ENCODE data around the gene CDCA8. TPM values are rescaled to one million over a fixed set of nuclear protein-coding genes. Genes with fewer than 3 reads are reported as not detected.
A peak's percentile ranks its signal among the peaks of the same experiment; 100 is the strongest.
"Not testable (repeated sequence)": the region's sequence is repeated elsewhere in the genome, so short reads cannot be mapped to it uniquely, and the experiment has no call there.

CDCA8 gene
- total RNA-seq, 1 donor from 2014 or later = 72.1 TPM

DNA sequence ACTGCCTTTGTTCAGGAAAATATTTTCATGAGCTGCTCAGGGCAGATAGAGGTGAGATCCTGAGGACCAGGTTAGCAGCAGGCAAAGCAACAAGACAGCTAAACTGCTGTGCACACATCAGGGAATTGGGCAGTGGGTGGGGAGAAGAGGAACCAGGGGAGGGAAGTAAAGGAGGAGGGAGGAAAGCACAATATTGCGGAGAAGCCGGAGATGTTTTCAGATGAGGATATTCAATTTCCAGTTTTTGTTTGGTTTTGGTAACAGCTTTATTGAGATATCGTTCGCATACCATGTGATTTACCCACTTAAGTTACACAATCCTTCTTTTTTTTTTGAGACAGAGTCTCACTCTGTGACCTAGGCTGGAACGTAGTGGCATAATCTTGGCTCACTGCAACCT lies 38.1 kb downstream of the CDCA8 start:
- no peak for DNase-seq (ENCODE audit: low read depth, low spot score)
- peaks cover 10% of the 10 kb centered on the region for H3K4me1 Mint-ChIP-seq
- no peaks in the 10 kb centered on the region for H3K36me3 Mint-ChIP-seq (ENCODE audit: low read depth)
- H3K9me3 Mint-ChIP-seq = no peaks in the 10 kb centered on the region
- TF ChIP-seq, protein P1, sequence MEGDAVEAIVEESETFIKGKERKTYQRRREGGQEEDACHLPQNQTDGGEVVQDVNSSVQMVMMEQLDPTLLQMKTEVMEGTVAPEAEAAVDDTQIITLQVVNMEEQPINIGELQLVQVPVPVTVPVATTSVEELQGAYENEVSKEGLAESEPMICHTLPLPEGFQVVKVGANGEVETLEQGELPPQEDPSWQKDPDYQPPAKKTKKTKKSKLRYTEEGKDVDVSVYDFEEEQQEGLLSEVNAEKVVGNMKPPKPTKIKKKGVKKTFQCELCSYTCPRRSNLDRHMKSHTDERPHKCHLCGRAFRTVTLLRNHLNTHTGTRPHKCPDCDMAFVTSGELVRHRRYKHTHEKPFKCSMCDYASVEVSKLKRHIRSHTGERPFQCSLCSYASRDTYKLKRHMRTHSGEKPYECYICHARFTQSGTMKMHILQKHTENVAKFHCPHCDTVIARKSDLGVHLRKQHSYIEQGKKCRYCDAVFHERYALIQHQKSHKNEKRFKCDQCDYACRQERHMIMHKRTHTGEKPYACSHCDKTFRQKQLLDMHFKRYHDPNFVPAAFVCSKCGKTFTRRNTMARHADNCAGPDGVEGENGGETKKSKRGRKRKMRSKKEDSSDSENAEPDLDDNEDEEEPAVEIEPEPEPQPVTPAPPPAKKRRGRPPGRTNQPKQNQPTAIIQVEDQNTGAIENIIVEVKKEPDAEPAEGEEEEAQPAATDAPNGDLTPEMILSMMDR (conservative IDR thresholded peaks at IDR 0.05) = no peak
- H3K4me3 Mint-ChIP-seq = no peak overlapping the region
- H3K27me3 Mint-ChIP-seq (ENCODE audit: low read depth) = peaks cover 75% of the 10 kb centered on the region
- no peak overlapping the region for H3K27ac Mint-ChIP-seq (ENCODE audit: unreplicated experiment)

DNA sequence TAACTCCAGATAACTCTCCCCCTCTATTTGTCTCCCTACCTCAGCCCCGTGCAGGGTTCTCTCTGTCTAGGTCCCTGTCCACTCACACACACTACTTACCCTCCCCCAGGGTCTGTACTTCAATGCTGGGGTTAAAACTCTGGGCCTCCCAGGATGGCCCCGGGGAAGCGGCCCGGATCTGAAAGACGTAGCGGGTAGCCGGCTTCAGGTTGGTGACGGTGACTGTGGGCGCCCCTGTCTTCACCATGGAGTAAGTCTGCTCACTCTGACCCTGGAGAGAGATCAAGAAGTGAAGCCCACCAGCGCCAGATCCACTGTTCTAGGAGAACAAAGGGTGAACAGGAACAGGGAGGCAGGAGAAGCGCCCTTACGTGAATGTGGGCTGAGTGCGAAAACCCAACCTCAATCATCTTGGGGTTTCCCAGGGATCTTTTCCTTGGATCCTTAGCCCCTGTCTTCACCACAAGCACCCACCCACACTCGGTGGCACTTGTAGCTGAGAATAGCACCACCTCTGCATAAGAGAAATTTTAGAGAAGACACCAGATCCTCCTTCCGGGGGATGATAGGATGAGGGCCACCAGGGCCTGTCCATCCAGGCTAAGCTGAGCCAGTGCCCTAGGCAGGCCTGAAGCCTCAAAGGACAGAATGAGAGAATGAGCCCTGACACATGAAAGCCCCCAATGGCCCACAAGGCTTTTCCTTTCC lies 39.1 kb downstream of the CDCA8 start:
- Mint-ChIP-seq H3K27me3 (ENCODE audit: low read depth) (peaks cover 80% of the 10 kb centered on the region), H3K4me3 (no peak overlapping the region), H3K27ac (ENCODE audit: unreplicated experiment) (no peak overlapping the region), H3K4me1 (peaks cover 8% of the 10 kb centered on the region), H3K36me3 (ENCODE audit: low read depth) (no peaks in the 10 kb centered on the region), H3K9me3 (no peaks in the 10 kb centered on the region)
- DNase-seq (ENCODE audit: low read depth, low spot score) = no peak
- TF ChIP-seq, protein P1 (conservative IDR thresholded peaks at IDR 0.05) = no peak

DNA sequence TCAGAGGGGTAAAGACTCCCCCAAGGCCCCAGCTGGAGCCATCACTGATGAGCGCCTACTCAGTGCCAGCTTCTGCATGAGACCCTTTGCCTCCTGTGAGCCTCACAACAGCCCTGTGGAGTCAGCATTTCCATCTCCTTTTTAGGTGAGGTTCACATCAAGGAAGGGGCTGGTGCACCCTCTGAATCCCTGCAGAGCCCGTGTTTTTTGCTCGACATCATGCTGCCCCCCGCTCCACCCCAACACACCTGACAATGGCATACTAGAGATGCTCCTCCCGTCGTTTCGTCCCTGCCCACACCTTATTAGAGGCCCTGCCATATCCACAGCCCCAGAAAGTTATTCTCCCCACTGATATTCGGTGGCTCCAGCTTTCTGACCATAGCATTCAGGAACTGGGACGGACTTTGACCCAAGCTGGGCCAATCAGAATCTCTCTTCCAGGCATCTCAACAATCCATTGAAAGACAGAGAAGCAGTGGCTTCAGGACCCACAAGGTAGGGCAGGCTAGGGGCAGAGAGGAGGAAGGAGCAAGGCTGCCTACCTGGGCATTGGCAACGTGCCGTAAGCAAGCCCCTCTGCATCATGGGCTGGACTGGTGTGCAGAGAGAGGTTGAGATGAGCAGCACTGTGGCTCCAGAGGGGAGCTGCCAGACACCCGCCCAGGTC lies 39.9 kb downstream of the CDCA8 start:
- Mint-ChIP-seq H3K4me1 (peaks cover 4% of the 10 kb centered on the region), H3K4me3 (no peak overlapping the region), H3K36me3 (ENCODE audit: low read depth) (no peaks in the 10 kb centered on the region), H3K27ac (ENCODE audit: unreplicated experiment) (no peak overlapping the region), H3K9me3 (peaks cover 1% of the 10 kb centered on the region), H3K27me3 (ENCODE audit: low read depth) (peaks cover 86% of the 10 kb centered on the region)
- TF ChIP-seq, protein P1 (conservative IDR thresholded peaks at IDR 0.05) = no peak
- no peak for DNase-seq (ENCODE audit: low read depth, low spot score)

DNA sequence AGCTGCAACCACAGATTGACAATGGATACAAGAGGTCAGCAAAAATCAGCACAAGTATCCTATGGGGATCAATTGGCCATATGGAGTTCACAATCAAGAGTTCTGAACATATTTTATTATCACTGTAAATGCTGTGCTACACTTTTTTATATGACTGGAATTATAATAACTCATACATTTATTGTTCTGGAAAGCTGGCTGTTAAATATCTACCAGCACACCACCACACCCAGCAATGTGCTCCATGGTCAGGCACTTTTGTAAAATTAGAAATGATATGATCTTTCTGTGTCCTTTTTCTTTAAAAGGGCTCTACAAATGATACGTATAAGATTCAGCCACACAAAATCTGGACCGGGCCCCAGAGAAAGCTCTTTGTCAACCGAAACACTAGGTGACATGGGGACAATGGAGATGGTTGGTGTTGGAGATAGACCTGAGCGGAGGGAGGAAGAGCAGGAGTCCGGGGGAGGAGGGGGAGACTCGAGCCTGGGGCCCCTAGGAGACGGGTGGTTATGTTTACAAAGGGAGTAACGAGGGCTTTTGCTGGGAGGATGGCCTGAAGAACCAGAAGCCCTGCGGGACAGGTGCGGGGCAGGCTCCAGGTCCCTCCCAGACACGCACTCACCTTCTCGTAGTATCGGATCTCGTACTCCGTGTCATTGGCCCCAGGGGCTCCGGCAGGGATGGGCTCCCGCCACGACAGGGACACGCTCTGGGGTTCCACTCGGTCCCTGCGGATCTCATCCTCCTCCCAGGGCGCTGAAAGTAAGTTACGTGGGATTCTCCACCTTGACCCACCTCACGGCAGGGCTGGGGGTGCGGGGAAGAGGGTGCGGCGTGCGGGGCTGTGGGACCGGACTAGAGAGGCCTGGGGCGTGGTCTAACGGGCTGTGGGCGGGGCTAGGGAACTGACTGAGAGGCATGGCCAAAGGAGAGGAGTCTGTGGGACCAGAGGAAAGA lies 42.6 kb downstream of the CDCA8 start:
- DNase-seq (ENCODE audit: low read depth, low spot score) = peak; percentile 25
- TF ChIP-seq, protein P1 (conservative IDR thresholded peaks at IDR 0.05) = no peak
- Mint-ChIP-seq H3K36me3 (ENCODE audit: low read depth) (no peaks in the 10 kb centered on the region), H3K9me3 (peaks cover 4% of the 10 kb centered on the region), H3K4me1 (peaks cover 4% of the 10 kb centered on the region), H3K4me3 (peak overlapping the region; percentile 26), H3K27ac (ENCODE audit: unreplicated experiment) (no peak overlapping the region), H3K27me3 (ENCODE audit: low read depth) (peaks cover 79% of the 10 kb centered on the region)

DNA sequence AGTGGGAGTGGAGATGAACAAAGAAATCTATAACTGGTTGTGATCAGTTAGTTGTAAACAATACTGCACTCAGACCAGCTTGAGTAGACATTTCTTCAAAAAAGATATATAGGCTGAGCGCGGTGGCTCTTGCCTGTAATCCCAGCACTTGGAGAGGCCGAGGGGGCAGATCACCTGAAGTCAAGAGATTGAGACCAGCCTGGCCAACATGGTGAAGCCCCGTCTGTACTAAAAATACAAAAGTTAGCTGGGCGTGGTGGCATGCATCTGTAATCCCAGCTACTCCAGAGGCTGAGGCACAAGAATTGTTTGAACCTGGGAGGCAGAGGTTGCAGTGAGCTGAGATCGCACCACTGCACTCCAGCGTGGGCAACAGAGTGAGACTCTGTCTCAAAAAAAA lies 45.7 kb downstream of the CDCA8 start:
- not testable (repeated sequence) for DNase-seq (ENCODE audit: low read depth, low spot score); H3K36me3 Mint-ChIP-seq (ENCODE audit: low read depth); H3K9me3 Mint-ChIP-seq

DNA sequence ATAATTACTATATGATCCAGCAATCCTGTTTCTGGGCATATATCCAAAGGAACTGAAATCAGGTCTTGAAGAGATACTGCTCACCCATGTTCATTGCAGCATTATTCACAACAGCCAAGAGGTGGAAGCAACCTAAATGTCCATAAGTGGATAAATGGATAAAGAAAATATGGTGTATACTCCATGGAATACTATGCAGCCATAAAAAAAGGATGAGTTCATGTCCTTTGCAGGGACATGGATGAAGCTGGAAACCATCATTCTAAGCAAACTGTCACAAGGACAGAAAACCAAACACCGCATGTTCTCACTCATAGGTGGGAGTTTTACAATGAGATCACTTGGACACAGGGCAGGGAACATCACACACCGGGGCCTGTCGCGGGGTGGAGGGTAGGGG lies 46.3 kb downstream of the CDCA8 start:
- not testable (repeated sequence) for H3K4me3 Mint-ChIP-seq; H3K36me3 Mint-ChIP-seq (ENCODE audit: low read depth); H3K27ac Mint-ChIP-seq (ENCODE audit: unreplicated experiment); H3K9me3 Mint-ChIP-seq; DNase-seq (ENCODE audit: low read depth, low spot score)
- Mint-ChIP-seq H3K4me1 (peaks cover 14% of the 10 kb centered on the region), H3K27me3 (ENCODE audit: low read depth) (peaks cover 80% of the 10 kb centered on the region)

More for the DNA sequence above, 45.7 kb downstream of the CDCA8 start:
- not testable (repeated sequence) for H3K27ac Mint-ChIP-seq (ENCODE audit: unreplicated experiment); H3K4me3 Mint-ChIP-seq
- Mint-ChIP-seq H3K27me3 (ENCODE audit: low read depth) (peaks cover 77% of the 10 kb centered on the region), H3K4me1 (peaks cover 14% of the 10 kb centered on the region)

Measured in neural crest cell (in vitro differentiated cells).